Smooth muscle cell of the brain vasculature (primary cell): ENCODE measurements around the gene ESYT1.
A peak's percentile ranks its signal among the peaks of the same experiment; 100 is the strongest.
"Not testable (repeated sequence)": the region's sequence is repeated elsewhere in the genome, so short reads cannot be mapped to it uniquely, and the experiment has no call there.

Experiments used
- DNase-seq: peaks from one replicate; pipeline ENCODE4 v3.0.0-alpha.2; 2012; ENCODE audit warnings: low read depth, low spot score

Gene ESYT1

GRCh38 chr12:56103066-56103711 lies 24.9 kb upstream of the ESYT1 start:
- no peak for DNase-seq

- DNase-seq, result no peak
These were observed 24.3 kb upstream of the ESYT1 start for GRCh38 chr12:56103823-56104108.

GRCh38 chr12:56104109-56104814 lies 23.8 kb upstream of the ESYT1 start, which contains the start of gene PA2G4:
TSS of gene PA2G4 (plus strand) at chr12:56104559. CDS start at chr12:56104738, 179 bp downstream.
- DNase-seq, result peak; percentile 97

- DNase-seq, result no peak
These were observed 23.1 kb upstream of the ESYT1 start for GRCh38 chr12:56104815-56105608.

- no peak for DNase-seq
These were observed 22.5 kb upstream of the ESYT1 start for GRCh38 chr12:56105609-56105902.

GRCh38 chr12:56107242-56107641 lies 20.8 kb upstream of the ESYT1 start:
- no peak for DNase-seq

- no peak for DNase-seq
These were observed 17.5 kb upstream of the ESYT1 start for GRCh38 chr12:56110571-56110970.

GRCh38 chr12:56114084-56114483 lies 14.0 kb upstream of the ESYT1 start:
- DNase-seq, result no peak

GRCh38 chr12:56115329-56115728 lies 12.7 kb upstream of the ESYT1 start:
- no peak for DNase-seq

GRCh38 chr12:56116267-56117081 lies 11.6 kb upstream of the ESYT1 start, which contains the start of gene RPL41:
TSS of gene RPL41 (plus strand) at chr12:56116633.
- DNase-seq, result peak; percentile 91

GRCh38 chr12:56117082-56117706 lies 10.9 kb upstream of the ESYT1 start:
- DNase-seq, result not testable (repeated sequence)

GRCh38 chr12:56117778-56118687 lies 10.0 kb upstream of the ESYT1 start, which contains the start of gene ZC3H10:
TSS of gene ZC3H10 (plus strand) at chr12:56118266. CDS start at chr12:56120563, 2,297 bp downstream.
- DNase-seq, result peak; percentile 98

GRCh38 chr12:56118688-56119357 lies 9.2 kb upstream of the ESYT1 start:
- DNase-seq, result no peak

- peak; percentile 79 for DNase-seq
These were observed 8.7 kb upstream of the ESYT1 start for GRCh38 chr12:56119361-56119796.

GRCh38 chr12:56120158-56120846 lies 7.8 kb upstream of the ESYT1 start:
- DNase-seq, result no peak

GRCh38 chr12:56121204-56121870 lies 6.7 kb upstream of the ESYT1 start:
- no peak for DNase-seq

GRCh38 chr12:56122637-56123036 lies 5.4 kb upstream of the ESYT1 start:
- DNase-seq, result no peak

GRCh38 chr12:56124133-56124532 lies 3.9 kb upstream of the ESYT1 start:
- no peak for DNase-seq
